Superior temporal gyrus (tissue), 1 donor: ENCODE data around the gene DNAJC5G.
A peak's percentile ranks its signal among the peaks of the same experiment; 100 is the strongest.
"Not testable (repeated sequence)": the region's sequence is repeated elsewhere in the genome, so short reads cannot be mapped to it uniquely, and the experiment has no call there.

Experiments used
- DNase-seq: peaks from one replicate; pipeline ENCODE4 v3.0.0-alpha.2; 2016; ENCODE audit errors: extremely low spot score

The DNAJC5G gene

DNA sequence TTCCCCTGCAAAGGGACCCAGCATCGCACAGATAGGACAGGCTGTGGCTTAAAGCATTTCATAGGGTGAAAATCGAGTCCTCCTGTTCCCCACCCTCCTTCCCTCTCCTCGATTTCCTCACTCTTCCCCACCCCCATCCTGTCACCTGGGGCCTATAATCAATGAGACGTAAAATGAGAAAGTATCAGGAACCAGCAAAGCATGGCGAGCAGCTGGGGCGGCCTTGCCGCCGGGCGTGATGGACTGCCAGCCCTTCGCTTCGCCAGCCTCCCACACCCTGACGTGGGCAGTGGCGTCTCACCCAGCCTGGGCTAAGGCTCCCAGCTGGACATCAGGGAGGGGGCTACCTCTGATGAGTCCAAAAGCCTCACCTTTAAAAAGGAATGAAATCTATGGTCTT is 23.5 kb upstream of the DNAJC5G start:
- DNase-seq: no peak

GRCh38 chr2:27255187-27255586 is 20.0 kb upstream of the DNAJC5G start:
- no peak for DNase-seq

- DNase-seq: no peak
These were observed 19.6 kb upstream of the DNAJC5G start for GRCh38 chr2:27255660-27256059.

DNA sequence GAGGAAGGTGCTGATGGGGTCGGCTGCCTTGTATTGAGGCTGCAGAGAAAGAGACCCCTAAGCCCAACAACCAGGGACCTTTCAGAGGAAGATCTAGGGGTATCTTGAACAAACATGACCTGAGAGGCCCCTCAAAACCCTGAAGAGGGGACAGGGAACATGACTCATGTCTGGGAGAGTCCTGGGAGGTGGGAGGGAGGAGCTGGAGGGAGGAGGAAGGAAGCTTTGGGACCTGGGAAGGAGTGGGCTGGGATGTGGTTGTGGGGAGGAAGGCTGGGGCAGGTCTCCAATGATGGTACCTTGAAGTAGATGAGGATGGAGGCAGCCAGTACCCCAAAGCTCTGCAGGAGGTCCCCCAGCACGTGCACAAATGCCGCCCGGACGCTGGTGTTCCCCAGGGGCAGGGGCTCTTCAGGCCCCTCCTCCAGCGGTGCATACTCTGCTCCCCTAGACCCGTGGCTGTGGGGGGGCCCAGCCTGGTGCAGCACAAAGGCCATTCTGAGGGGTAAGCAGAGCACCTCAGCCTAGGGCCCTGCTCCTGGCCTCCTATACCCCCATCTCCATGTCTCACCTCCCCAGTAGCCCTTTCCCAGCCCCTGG is 18.3 kb upstream of the DNAJC5G start:
- DNase-seq: no peak

DNA sequence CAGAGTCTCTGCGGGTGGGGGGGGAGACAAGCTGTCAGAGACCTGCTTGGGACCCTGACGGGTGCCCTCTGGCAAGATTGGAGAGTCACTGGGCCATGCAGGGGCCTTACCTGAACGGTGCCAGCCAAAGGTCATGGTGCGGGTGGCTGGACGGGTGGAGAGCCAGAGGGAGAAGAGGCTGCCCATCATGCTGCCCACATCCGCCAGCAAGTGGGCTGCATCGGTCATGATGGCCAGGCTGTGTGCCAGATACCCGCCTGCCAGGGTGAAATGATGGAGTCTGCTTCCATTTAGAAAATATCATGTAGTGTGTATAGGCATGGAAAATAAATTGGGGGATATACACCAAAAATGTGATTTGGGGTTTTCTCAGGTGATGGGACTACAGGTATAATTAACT is 17.2 kb upstream of the DNAJC5G start:
- DNase-seq: no peak

DNA sequence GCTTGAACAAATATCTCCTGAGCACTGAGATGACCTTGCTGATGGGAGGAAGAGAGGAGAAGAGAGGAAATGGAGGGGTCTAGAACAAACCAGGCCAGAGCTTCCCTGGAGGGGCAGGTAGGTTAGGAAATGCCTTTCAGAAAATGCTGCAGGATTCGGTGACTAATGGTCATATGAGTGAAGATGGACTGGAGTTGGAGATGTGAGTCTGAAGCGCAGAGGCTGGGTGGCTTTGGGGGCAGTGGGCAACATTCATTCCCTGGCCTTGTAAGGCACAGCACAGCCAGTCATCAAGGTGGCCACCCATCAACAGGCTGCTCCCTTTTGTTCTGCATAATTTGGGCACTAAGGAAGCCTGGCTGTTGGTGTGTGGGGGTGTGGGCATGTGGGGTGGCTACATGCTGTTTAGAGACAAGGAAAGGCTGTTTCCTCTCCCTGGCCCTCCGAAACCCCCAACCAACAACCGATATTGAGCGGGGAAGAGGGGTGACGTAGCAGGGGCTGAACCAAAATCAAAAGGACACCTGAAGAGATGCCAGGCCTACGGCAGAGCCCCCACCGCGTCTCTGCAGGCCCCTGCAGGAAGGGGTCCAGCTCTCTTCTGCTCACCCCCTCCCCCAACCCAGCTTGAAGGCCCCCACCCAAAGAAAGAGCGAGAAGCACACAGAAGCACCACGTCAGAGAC is 13.8 kb upstream of the DNAJC5G start:
- DNase-seq: no peak

GRCh38 chr2:27261926-27262298 is 13.3 kb upstream of the DNAJC5G start:
- no peak for DNase-seq

- peak; percentile 43 for DNase-seq
These were observed 12.6 kb upstream of the DNAJC5G start, which contains the start of gene SLC30A3 for GRCh38 chr2:27262379-27263286. TSS of gene SLC30A3 (minus strand) at chr2:27263047. CDS start at chr2:27262906, 141 bp downstream.

GRCh38 chr2:27263287-27264252 is 11.7 kb upstream of the DNAJC5G start:
- DNase-seq: no peak

GRCh38 chr2:27264253-27264752 is 10.9 kb upstream of the DNAJC5G start:
- DNase-seq: no peak

- DNase-seq: no peak
These were observed 10.3 kb upstream of the DNAJC5G start for GRCh38 chr2:27264753-27265535.

GRCh38 chr2:27265536-27265870 is 9.7 kb upstream of the DNAJC5G start:
- no peak for DNase-seq

- DNase-seq: not testable (repeated sequence)
These were observed 6.9 kb upstream of the DNAJC5G start for GRCh38 chr2:27268296-27268695.

- DNase-seq: peak; percentile 7
These were observed 5.1 kb upstream of the DNAJC5G start for GRCh38 chr2:27270131-27270530.

DNA sequence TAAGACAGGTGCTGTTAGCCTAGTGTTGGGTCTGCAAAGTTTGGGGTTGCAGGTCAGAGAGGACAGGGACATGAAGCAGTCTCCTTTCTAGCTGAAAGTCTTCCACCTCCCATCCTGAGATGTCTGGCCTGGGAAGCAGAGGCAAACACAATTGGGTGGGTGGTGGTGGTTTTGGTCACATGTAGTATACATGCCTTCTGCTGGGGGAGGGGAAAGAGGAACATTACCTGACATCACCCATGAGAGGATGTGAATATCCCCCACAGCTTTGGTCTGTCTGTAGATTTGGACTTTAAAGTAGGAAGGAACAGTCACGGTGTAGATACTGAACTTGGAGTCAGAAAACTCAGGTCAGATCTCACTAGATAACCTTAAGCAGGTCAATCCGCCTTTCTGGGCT is 4.6 kb upstream of the DNAJC5G start:
- no peak for DNase-seq

- no peak for DNase-seq
These were observed 3.4 kb upstream of the DNAJC5G start for GRCh38 chr2:27271631-27272340.

- not testable (repeated sequence) for DNase-seq
These were observed 2.4 kb upstream of the DNAJC5G start for GRCh38 chr2:27272537-27273522.

DNA sequence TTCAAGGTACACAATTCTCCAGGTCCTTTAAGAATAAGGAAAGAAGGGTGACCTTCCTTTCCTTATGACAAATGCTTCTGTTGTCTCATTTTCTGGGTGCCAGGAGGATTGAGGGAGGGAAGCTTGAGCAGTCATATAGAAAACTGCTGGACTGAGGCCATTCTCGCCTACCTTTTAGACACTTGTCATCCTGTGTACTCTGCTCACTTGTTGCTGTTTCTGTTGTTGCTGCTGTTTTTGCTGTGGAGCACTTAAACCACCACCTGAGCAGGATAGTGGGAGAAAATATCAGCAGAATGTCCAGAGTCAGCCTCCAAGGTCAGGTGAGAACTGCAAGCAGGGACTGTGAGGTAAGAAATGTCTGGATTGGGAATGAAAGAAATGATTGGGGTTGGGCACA is 2.8 kb downstream of the DNAJC5G start:
- DNase-seq: no peak

GRCh38 chr2:27280826-27281225 is 5.6 kb downstream of the DNAJC5G start:
- no peak for DNase-seq
